CD4-positive, alpha-beta T cell (primary cell): ENCODE measurements around the gene MON1B. TPM values are rescaled to one million over a fixed set of nuclear protein-coding genes. Genes with fewer than 3 reads are reported as not detected.
"Not testable (repeated sequence)": the region's sequence is repeated elsewhere in the genome, so short reads cannot be mapped to it uniquely, and the experiment has no call there.

Experiments
- ATAC-seq: fragments of 200-7000 bp; cut with Tn5 transposase; one replicate; pipeline ENCODE4 v1.10.0; 2022; ENCODE audit warnings: mild to moderate bottlenecking; ENCODE audit not compliant: poor library complexity
- CTCF ChIA-PET: fragments of 350-600 bp; sonication (Branson Sonifier 250); formaldehyde crosslinking; loops from one replicate; lab custom pipeline; 2021; ENCODE audit warnings: antibody characterized with exemption, inconsistent platforms; lab: Charles Lee
- POLR2A ChIA-PET: fragments of 350-600 bp; sonication (Branson Sonifier 250); formaldehyde crosslinking; loops from one replicate; lab custom pipeline; 2021; ENCODE audit warnings: antibody characterized with exemption, inconsistent platforms; lab: Charles Lee
- DNase-seq, 14 experiments: peaks; one replicate each; pipeline ENCODE4 v3.0.0-alpha.2; 2013 to 2020; ENCODE audit warnings: mixed read lengths in 2 of 14
- H3K27ac ChIP-seq, 2 donors: one replicate each; pipeline versions ENCODE4 v1.5.1 to v1.7.0; 2013; ENCODE audit warnings: low read length in 2 of 2, low read depth in 1 of 2, mild to moderate bottlenecking in 1 of 2
- H3K27me3 ChIP-seq, 2 experiments: 1 replicate in 1 of 2; 2 replicates in 1 of 2; pipeline versions ENCODE4 v1.6.1 to v1.7.0; 2013; ENCODE audit warnings: low read length in 2 of 2, control low read depth in 1 of 2, mild to moderate bottlenecking in 1 of 2, moderate library complexity in 1 of 2; ENCODE audit not compliant: insufficient read depth in 2 of 2, control insufficient read depth in 1 of 2
- H3K36me3 ChIP-seq: one replicate; pipeline ENCODE4 v1.6.1; 2013; ENCODE audit warnings: low read length, control low read depth; ENCODE audit not compliant: insufficient read depth
- H3K4me1 ChIP-seq: one replicate; pipeline ENCODE4 v1.6.1; 2013; ENCODE audit warnings: low read length, control low read depth; ENCODE audit not compliant: insufficient read depth
- H3K4me3 ChIP-seq: one replicate; pipeline ENCODE4 v1.5.1; 2013; ENCODE audit warnings: mild to moderate bottlenecking, low read length, moderate library complexity
- H3K9me3 ChIP-seq, 2 experiments: 1 replicate in 1 of 2; 2 replicates in 1 of 2; pipeline versions ENCODE4 v1.6.1 to v1.7.0; 2013; ENCODE audit warnings: low read length in 2 of 2, mild to moderate bottlenecking in 2 of 2, control low read depth in 1 of 2, moderate library complexity in 1 of 2; ENCODE audit not compliant: control insufficient read depth in 1 of 2, insufficient read depth in 1 of 2
- H3K27ac Mint-ChIP-seq: one replicate; pipeline ENCODE4 v1.8.0; 2020; ENCODE audit warnings: mixed read lengths
- H3K27me3 Mint-ChIP-seq: one replicate; pipeline ENCODE4 v1.8.0; 2021; ENCODE audit warnings: mixed read lengths
- H3K36me3 Mint-ChIP-seq: one replicate; pipeline ENCODE4 v1.8.0; 2021; ENCODE audit warnings: low read depth, mixed read lengths
- H3K4me1 Mint-ChIP-seq: one replicate; pipeline ENCODE4 v1.8.0; 2021; ENCODE audit warnings: low read depth, mixed read lengths
- H3K4me3 Mint-ChIP-seq: one replicate; pipeline ENCODE4 v1.8.0; 2020; ENCODE audit warnings: mild to moderate bottlenecking, mixed read lengths
- H3K9me3 Mint-ChIP-seq: one replicate; pipeline ENCODE4 v1.8.0; 2020; ENCODE audit warnings: mixed read lengths
- intact Hi-C, 2 experiments: fragments of 100-400 bp; cut with DNase I in 1 of 2; cut with micrococcal nuclease in 1 of 2; formaldehyde crosslinking; loops; one replicate each; pipeline versions ENCODE4 v1.15.1 to v1.9.0; 2023 to 2025; cut with DNase I, micrococcal nuclease
- total RNA-seq, 174 experiments: library from RNA in 2 of 174; stranded (reverse) in 2 of 174; gene quantifications; one replicate each; pipeline ENCODE4 v1.2.3 and lab custom pipeline; 2021 to 2026
- TF ChIP-seq, protein P1 (sequence below): fragments of 200-600 bp; IDR thresholded peaks from one replicate; pipeline ENCODE4 v1.8.0; 2022; ENCODE audit warnings: antibody characterized with exemption, mild to moderate bottlenecking

Gene MON1B
- total RNA-seq, 2 experiments from 2014 or later, result 52.3 to 52.6 TPM

DNA sequence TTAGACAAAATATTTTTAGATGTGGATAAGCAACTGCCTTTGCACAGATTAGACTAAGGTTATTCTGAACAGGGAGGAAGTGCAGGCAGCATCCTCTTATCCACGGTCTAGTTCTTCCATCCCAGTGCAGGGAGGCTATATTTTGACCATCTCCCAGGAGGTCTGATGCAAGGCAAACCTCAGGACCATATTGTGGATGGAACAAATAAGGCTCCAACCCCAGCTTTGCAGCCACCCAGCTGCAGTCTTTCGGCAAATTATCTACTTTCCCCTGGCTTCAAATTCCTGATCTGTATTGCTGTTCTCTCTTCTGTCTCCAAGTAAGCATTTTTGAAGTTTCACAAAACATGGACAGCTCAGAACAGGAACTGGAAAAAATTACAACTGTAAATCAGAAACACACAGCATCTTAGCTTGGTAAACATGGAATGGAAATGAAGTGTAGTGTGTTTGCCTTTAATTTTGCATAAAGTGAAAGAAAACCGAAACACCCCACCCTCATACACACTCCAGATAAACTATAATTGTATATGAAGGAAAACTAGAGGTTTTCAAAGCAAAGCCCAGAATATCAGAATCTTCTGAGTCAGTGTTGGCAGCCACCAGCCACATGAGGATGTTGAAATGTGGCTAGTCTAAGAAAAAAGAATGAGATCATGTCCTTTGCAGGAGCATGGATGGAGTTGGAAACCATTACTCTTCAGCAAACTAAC, 33.5 kb upstream of the MON1B start:
- Mint-ChIP-seq H3K4me3 (no peak overlapping the region), H3K9me3 (no peaks in the 10 kb centered on the region), H3K27me3 (peaks cover 29% of the 10 kb centered on the region), H3K27ac (no peak overlapping the region), H3K4me1 (no peaks in the 10 kb centered on the region), H3K36me3 (no peaks in the 10 kb centered on the region)
- Histone ChIP-seq H3K27ac (no peak overlapping the region), H3K4me1 (no peaks in the 10 kb centered on the region), H3K4me3 (no peak overlapping the region), H3K9me3 (peaks cover 0 to 5% of the 10 kb centered on the region in 2 experiments), H3K27me3 (peaks cover 2 to 16% of the 10 kb centered on the region in 2 experiments), H3K36me3 (no peaks in the 10 kb centered on the region)
- DNase-seq (no peak), ATAC-seq (no peak)
- intact Hi-C loops, result no loop called here
- ChIA-PET CTCF (no interaction called here), POLR2A (no interaction called here)
- TF ChIP-seq, protein P1, sequence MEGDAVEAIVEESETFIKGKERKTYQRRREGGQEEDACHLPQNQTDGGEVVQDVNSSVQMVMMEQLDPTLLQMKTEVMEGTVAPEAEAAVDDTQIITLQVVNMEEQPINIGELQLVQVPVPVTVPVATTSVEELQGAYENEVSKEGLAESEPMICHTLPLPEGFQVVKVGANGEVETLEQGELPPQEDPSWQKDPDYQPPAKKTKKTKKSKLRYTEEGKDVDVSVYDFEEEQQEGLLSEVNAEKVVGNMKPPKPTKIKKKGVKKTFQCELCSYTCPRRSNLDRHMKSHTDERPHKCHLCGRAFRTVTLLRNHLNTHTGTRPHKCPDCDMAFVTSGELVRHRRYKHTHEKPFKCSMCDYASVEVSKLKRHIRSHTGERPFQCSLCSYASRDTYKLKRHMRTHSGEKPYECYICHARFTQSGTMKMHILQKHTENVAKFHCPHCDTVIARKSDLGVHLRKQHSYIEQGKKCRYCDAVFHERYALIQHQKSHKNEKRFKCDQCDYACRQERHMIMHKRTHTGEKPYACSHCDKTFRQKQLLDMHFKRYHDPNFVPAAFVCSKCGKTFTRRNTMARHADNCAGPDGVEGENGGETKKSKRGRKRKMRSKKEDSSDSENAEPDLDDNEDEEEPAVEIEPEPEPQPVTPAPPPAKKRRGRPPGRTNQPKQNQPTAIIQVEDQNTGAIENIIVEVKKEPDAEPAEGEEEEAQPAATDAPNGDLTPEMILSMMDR, result no peak

DNA sequence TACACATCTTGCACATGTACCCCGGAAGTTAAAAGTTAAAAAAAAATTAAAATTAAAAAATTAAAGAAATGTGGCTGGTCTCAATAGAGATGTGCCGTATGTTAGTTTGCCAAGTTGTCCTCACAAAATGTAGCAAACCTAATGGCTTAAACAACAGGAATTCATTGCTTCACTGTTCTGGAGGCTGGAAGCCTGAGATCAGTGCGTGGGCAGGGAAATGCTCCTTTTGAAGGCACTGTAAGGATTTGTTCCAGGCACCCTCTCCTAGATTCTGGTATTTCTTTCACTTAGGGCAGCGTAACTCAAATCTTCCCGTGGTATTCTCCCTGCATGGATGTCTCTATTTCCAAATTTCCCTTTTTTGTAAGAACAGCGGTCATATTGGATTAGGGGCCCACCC, 32.7 kb upstream of the MON1B start:
- Histone ChIP-seq H3K36me3 (no peaks in the 10 kb centered on the region), H3K4me3 (no peak overlapping the region), H3K27ac (no peak overlapping the region), H3K9me3 (peaks cover 0 to 5% of the 10 kb centered on the region in 2 experiments), H3K4me1 (no peaks in the 10 kb centered on the region), H3K27me3 (peaks cover 10 to 11% of the 10 kb centered on the region in 2 experiments)
- CTCF ChIA-PET, result no interaction called here
- Mint-ChIP-seq H3K27ac (no peak overlapping the region), H3K36me3 (no peaks in the 10 kb centered on the region), H3K9me3 (no peaks in the 10 kb centered on the region), H3K27me3 (peaks cover 28% of the 10 kb centered on the region), H3K4me3 (no peak overlapping the region), H3K4me1 (no peaks in the 10 kb centered on the region)
- no peak for DNase-seq
- POLR2A ChIA-PET, result no interaction called here
- ATAC-seq, result no peak
- TF ChIP-seq, protein P1, result no peak
- intact Hi-C loops, result no loop called here

DNA sequence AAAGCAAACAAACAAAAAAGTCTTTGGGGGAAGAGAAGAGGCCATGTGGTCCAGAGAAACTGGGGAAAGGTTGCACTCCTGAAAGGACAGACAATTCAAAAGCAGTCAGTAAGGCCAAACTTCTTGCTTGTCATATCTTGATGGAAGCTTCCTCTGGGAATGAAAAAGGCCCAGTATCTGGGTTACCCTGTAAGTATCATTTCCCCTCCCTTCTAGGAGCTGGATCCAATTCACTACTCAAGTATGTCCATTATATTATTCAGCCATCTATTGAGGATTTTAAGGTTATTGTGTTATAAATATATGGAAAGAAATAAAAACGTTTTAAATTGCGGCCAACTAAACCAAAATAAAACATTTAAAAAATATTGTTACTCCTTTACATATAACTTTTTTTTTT, 26.0 kb upstream of the MON1B start:
- H3K4me3 ChIP-seq, result no peak overlapping the region

DNA sequence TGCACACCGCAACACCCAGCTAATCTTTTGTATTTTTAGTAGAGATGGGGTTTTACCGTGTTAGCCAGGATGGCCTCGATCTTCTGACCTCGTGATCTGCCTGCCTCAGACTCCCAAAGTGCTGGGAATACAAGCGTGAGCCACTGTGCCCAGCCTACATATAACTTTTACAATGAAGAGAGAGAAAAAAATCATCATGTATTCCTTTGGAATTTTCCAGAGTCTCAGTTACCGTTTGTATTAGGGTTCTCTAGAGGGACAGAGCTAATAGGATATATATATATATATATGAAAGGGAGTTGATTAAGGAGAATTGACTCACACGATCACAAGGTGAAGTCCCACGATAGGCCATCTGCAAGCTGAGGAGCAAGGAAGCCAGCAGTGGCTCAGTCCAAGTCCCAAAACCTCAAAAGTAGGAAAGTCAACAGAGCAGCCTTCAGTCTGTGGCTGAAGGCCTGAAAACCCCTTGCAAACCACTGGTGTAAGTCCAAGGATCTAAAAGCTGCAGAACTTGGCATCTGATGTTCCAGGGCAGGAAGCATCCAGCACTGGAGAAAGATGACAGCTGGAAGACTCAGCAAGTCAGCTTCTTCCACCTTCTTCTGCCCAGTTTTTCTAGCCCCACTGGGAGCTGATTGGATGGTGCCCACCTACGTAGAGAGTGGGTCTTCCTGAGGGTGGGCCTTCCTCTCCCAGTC, 25.3 kb upstream of the MON1B start:
- H3K4me3 ChIP-seq, DNase-seq, intact Hi-C loops, H3K36me3 ChIP-seq, H3K36me3 Mint-ChIP-seq, H3K27ac Mint-ChIP-seq, H3K9me3 Mint-ChIP-seq, ATAC-seq, H3K4me1 Mint-ChIP-seq, H3K27ac ChIP-seq, H3K4me1 ChIP-seq, CTCF ChIA-PET, H3K4me3 Mint-ChIP-seq, POLR2A ChIA-PET, H3K9me3 ChIP-seq: not testable (repeated sequence)
- H3K27me3 ChIP-seq, result peaks cover 3 to 32% of the 10 kb centered on the region in 2 experiments
- H3K27me3 Mint-ChIP-seq, result peaks cover 52% of the 10 kb centered on the region

More for the DNA sequence above, 26.0 kb upstream of the MON1B start:
- no peak for ATAC-seq
- Mint-ChIP-seq H3K4me3 (no peak overlapping the region), H3K36me3 (no peaks in the 10 kb centered on the region), H3K4me1 (no peaks in the 10 kb centered on the region), H3K27ac (no peak overlapping the region), H3K9me3 (no peaks in the 10 kb centered on the region), H3K27me3 (peaks cover 45% of the 10 kb centered on the region)
- Histone ChIP-seq H3K27ac (no peak overlapping the region), H3K9me3 (no peaks in the 10 kb centered on the region), H3K36me3 (no peaks in the 10 kb centered on the region), H3K27me3 (peaks cover 0 to 27% of the 10 kb centered on the region in 2 experiments), H3K4me1 (no peaks in the 10 kb centered on the region)
- ChIA-PET CTCF (no interaction called here), POLR2A (no interaction called here)
- no peak for DNase-seq
- TF ChIP-seq, protein P1, result no peak
- intact Hi-C loops, result no loop called here
